RCC 7860 (cell line): ENCODE results near the gene MRPL52.
"Not testable (repeated sequence)": the region's sequence is repeated elsewhere in the genome, so short reads cannot be mapped to it uniquely, and the experiment has no call there.

Experiments
- DNase-seq: peaks from one replicate; pipeline ENCODE4 v3.0.0-alpha.2; 2015; ENCODE audit warnings: low spot score
- FAIRE-seq: peaks from 2 replicates; lab custom pipeline; 2012; peaks lifted over from hg19 to GRCh38; lab: Jason Lieb, UNC

MRPL52 gene

GRCh38 chr14:22837750-22838538, 8.3 kb downstream of the MRPL52 start:
- DNase-seq (no peak), FAIRE-seq (no peak)

DNA sequence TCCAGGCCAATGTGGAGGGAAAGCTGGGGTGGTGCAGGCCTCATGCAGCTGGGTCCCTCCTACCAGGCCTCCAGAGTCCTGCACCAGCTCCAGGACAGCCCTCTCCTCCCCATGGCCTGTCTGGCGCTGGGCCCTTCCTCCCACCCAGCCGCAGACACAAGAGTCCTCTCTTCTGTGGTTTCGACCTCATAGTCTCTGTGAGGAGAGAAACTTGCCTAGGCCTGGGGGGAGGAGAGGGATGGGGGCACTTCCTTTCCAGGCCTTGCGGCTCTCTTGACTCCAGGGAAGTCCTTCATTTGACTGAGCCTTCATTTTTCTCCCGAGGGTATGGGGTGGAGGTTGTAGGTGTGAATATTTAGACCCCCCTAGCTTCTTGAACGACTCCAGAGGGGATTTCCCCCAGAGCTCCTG, 8.9 kb downstream of the MRPL52 start:
- peak; percentile 60 for DNase-seq
- FAIRE-seq = peak; percentile 52

- FAIRE-seq (no peak), DNase-seq (no peak)
Observed at GRCh38 chr14:22839159-22839779, 9.6 kb downstream of the MRPL52 start.

- no peak for FAIRE-seq
- DNase-seq = no peak
Observed at GRCh38 chr14:22841311-22841710, 11.6 kb downstream of the MRPL52 start.

GRCh38 chr14:22841769-22842168, 12.1 kb downstream of the MRPL52 start:
- FAIRE-seq (no peak), DNase-seq (no peak)

DNA sequence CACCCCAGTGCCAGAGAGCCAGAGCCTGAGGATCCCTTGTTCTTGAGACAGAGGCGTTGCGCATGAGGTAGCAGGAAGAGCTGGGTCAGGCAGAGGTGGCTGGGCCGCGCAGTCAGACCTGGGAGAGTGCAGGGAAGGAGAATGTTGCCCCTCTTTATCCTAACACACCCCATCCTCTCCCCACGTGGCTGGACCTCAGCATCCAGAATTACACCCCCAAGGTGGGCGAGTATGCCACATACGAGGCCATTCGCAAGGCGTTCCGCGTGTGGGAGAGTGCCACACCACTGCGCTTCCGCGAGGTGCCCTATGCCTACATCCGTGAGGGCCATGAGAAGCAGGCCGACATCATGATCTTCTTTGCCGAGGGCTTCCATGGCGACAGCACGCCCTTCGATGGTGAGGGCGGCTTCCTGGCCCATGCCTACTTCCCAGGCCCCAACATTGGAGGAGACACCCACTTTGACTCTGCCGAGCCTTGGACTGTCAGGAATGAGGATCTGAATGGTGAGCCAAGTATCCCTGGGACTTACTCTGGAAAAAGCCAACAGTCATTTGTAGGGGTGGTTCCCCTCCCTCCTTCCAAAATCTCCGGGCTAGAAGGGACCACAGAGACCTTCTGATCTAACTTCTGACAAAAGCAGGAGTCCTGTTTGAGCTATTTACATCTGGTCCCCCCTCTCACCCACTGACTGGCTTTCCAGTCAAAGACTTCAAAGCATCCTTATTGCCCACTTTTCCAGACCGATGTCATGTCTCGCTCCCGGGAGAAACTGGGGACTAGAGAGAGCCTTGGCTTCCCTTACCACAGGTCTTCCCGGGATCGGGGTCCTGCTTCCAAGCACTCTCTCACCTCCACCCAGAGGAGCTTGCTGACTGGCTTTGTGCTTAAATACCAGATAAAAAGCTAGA, 12.8 kb downstream of the MRPL52 start:
- DNase-seq = no peak
- FAIRE-seq = no peak

DNA sequence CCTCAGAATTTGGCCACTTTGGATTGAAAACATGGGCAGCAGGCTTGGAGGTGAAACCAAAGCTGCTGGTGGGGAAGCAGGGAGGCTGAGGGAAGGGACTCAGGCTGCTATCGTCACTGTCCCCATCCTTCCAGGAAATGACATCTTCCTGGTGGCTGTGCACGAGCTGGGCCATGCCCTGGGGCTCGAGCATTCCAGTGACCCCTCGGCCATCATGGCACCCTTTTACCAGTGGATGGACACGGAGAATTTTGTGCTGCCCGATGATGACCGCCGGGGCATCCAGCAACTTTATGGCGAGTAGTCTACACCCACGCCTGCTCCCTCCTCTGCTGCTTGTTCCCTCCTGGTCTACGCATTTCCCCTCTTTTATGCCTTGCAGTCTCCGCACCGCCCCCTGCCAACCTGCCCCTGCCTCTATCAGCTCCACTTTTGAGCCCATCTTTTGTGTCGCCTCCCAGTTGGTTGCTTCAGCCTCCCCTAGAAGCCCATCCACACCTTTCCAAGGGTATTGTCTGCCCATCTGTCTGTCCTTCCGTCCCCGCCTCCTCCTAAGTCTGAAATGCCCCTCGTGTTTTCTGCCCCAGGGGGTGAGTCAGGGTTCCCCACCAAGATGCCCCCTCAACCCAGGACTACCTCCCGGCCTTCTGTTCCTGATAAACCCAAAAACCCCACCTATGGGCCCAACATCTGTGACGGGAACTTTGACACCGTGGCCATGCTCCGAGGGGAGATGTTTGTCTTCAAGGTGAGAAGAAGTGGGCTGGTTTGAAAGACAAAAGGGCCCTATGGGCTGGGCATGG, 13.6 kb downstream of the MRPL52 start:
- no peak for FAIRE-seq
- no peak for DNase-seq

DNA sequence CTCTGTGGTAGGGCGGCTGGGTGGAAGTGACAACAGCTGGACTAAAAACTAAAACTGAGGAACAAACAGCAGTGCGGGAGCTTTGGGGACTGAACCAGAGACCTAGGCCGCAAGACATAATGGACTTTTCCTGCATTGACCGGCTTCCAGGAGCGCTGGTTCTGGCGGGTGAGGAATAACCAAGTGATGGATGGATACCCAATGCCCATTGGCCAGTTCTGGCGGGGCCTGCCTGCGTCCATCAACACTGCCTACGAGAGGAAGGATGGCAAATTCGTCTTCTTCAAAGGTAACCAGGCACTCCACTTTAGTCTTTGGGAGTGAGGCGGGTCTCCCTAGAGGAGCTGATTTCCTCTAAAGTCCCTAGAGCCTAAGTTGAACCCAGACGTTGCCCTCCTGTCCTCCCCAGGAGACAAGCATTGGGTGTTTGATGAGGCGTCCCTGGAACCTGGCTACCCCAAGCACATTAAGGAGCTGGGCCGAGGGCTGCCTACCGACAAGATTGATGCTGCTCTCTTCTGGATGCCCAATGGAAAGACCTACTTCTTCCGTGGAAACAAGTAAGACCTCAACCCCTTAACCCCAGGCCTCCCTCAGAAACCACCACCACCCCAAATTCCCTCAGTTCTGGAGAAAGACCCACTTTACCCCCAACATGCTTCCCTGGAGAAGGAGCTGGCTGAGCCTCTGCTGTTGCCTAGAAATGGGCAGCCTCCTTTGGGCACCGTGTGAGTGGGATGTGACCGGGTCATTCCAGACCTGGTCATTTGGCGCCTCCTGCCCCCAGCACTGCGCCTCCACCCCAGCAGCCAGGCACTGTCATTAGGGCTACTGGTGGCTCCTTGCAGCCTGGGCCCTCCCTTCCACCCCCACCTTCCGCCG, 14.8 kb downstream of the MRPL52 start:
- FAIRE-seq = no peak
- no peak for DNase-seq

DNA sequence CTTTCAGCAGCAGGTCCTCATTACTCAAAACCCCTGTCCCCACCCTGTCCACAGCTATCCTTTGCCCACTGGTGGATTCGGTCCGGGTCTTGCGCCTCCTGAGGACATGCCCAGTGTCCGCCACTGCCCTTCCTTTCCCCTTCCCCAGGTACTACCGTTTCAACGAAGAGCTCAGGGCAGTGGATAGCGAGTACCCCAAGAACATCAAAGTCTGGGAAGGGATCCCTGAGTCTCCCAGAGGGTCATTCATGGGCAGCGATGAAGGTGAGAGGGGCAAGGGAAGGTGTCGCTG, 15.4 kb downstream of the MRPL52 start:
- no peak for FAIRE-seq

DNA sequence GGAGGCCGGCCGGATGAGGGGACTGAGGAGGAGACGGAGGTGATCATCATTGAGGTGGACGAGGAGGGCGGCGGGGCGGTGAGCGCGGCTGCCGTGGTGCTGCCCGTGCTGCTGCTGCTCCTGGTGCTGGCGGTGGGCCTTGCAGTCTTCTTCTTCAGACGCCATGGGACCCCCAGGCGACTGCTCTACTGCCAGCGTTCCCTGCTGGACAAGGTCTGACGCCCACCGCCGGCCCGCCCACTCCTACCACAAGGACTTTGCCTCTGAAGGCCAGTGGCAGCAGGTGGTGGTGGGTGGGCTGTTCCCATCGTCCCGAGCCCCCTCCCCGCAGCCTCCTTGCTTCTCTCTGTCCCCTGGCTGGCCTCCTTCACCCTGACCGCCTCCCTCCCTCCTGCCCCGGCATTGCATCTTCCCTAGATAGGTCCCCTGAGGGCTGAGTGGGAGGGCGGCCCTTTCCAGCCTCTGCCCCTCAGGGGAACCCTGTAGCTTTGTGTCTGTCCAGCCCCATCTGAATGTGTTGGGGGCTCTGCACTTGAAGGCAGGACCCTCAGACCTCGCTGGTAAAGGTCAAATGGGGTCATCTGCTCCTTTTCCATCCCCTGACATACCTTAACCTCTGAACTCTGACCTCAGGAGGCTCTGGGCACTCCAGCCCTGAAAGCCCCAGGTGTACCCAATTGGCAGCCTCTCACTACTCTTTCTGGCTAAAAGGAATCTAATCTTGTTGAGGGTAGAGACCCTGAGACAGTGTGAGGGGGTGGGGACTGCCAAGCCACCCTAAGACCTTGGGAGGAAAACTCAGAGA, 16.3 kb downstream of the MRPL52 start:
- FAIRE-seq = no peak
- DNase-seq = no peak

More for the DNA sequence above, 15.4 kb downstream of the MRPL52 start:
- no peak for DNase-seq

GRCh38 chr14:22846811-22847307, 17.2 kb downstream of the MRPL52 start:
- DNase-seq = no peak
- FAIRE-seq = no peak

- DNase-seq = no peak
- FAIRE-seq = no peak
Observed at GRCh38 chr14:22847661-22848341, 18.1 kb downstream of the MRPL52 start.

DNA sequence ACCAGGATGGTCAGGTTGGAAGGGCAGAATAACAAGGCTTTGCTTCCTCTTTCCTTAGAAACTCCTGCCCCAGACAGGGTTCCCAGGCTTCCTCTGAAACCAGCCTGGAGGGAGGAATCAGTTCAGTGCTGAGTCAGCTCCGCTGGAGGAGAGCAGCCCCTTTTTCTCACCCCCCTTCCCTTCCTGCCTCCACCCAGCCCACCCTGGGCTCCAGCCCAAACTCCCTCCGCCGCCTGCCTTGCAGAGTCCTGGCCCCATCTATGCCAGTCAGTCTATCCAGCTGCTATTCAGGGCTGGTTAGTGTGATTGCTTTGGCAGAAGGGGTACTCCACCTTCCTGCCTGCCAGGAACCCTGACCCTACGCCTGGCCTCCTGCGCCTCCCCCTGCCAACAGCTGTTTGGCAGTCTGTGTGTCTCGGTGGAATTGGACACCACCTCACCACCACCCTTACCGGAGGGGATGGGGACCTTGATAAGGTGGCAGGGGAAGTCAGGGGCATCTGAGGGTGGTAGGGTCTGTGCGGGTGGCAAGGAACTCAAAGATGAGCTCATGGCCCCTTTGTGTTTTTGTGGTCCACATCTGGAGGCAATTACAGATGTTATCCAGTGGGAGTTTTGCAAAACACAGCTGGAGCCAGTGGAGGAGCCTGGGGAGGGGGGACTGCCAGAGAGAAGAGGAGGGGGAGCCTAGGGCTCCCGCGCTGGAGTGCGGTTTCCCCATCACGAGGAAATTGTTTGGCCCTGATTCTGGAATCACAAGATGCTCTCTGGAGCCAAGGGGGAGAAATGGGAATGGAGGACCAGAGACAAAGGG, 18.9 kb downstream of the MRPL52 start:
- DNase-seq (no peak), FAIRE-seq (no peak)

DNA sequence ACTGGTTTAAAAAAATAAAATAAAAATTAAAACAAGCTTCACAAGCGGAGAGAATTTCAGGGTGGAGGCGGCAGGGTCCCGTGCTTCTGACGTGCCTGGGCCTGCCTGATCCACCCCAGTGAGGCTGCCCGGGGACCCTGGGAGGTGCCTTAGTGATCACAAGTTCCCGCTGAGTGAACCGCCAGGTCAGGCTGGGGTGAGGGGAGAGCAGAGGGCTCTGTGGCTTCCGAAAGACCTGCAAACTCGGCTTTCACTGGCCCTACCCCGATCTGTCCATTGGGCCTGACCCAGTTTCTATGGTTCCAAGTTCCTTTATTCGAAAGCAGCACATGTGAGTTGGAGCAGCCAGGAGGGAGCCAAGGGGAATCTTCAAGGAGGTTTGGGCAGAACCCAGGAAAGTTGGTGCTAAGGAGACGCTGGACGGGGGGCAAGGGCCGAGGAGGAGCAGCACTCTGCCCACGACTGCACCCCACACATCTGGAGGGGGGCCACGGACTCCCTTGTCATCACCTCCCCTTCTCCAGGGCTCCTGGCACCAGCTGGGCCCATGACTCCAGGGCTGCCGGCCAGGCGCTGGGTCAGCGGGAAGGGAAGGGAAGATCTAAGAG, 19.6 kb downstream of the MRPL52 start:
- DNase-seq (no peak), FAIRE-seq (no peak)

DNA sequence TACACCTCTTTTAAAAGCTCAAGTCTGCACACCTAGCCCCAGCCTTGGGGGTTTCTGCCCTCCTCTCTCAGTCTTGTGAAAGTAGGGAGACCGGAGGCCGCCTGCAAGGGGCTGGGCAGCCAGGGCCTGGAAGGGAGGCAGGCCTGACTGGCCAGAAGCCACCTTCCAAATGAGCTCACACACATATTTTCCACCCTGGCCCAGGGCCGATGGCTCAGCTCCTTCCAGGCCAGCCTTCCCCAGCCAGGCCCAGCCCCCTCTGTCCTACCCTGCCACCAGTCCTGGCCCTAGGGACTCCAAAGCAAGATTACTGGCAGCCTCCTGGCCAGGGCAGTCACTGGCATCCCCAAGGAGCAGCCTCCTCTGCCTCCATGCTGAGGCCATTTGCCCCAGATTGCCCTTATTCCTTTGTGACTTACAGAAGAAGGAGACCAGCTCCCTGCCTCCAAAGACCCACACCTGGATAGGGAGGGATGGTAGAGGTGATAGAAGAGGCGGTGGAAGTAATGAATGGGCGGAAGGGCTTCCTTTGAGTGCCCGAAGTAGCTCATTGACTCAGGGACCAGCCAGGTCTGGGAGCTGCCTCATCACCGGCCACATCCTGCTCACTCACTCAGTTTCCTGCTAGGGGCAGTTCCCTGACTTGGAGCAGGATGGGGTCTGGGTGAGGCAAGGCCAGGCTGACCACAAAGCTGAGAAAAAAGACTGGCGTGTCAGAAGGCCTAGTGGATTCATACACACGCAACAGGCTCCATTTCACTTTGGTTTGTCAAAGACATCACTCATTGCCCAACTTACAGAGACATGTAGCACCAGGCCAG, 21.5 kb downstream of the MRPL52 start:
- DNase-seq = peak; percentile 90
- FAIRE-seq = peak; percentile 80

GRCh38 chr14:22852178-22852577, 22.5 kb downstream of the MRPL52 start:
- FAIRE-seq, DNase-seq: not testable (repeated sequence)
